ENCODE measurements around the gene RPS6KL1. TPM values are rescaled to one million over a fixed set of nuclear protein-coding genes. Genes with fewer than 3 reads are reported as not detected.

Gene RPS6KL1
- total RNA-seq, 1 experiment from 2014 or later = 18.8 TPM

DNA sequence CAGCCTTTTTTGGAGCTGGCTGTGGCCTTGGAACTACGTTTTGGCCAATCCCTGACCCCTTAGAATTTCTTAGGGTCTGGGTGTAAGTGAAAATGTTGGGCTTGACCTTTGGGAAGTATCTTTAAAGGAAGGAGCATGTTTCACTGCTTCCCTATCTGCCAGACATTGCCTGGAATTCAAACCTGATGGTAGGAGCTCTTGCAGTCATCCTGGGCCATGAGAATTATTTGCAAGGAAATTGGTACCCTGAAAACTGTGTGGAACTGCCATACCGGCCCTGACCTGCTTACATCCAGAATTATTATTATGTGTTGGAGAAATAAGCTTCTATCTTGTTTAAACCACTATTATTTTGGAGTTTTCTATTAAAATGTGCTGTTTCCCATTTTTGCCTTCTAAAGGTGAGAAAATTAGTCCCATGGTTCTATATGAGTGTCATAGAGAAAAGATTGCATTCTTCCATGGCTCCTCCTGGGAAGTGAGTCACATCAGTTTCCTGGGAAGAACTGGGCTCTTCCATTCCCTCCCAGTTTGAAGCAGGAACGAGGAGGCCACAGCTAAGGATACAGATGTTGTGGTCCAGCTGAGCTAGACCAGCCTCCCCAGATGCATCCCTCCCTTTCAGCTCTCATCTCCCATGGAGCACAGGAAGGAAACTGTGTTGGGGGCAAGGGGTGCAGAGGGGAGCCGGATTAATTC, 41.9 kb upstream of the RPS6KL1 start:
- no CpG with 5 or more reads among the region's 4 CpGs for WGBS (ENCODE audit: extremely low coverage, insufficient read length, low lambda C conversion rate)
- H3K14ac ChIP-seq (ENCODE audit: insufficient read depth, low read length) = no peak overlapping the region
- H2BK5ac ChIP-seq (ENCODE audit: insufficient read length, low read length) = no peak overlapping the region
- no peaks in the 10 kb centered on the region for H3K79me1 ChIP-seq (ENCODE audit: insufficient read depth, low read depth, low read length, poor library complexity, severe bottlenecking)
- H2BK20ac ChIP-seq (ENCODE audit: low read depth, low read length, poor library complexity, severe bottlenecking) = no peak overlapping the region
- no peaks in the 10 kb centered on the region for H3K23me2 ChIP-seq (ENCODE audit: insufficient read length, low read depth, low read length, poor library complexity, severe bottlenecking)
- H2BK15ac ChIP-seq (ENCODE audit: low read depth, low read length) = no peak overlapping the region
- no peak overlapping the region for H3K4ac ChIP-seq (ENCODE audit: low read depth, low read length)
- H3K18ac ChIP-seq (ENCODE audit: insufficient read length, low read depth, low read length) = no peak overlapping the region
- H3K9me3 ChIP-seq (ENCODE audit: control insufficient read depth, low read depth, low read length) = no peaks in the 10 kb centered on the region
- no peak overlapping the region for H3K56ac ChIP-seq (ENCODE audit: insufficient read length, low read depth, low read length)
- no peak overlapping the region for H3K27ac ChIP-seq (ENCODE audit: insufficient read length, low read depth, low read length)
- H3K9ac ChIP-seq (ENCODE audit: extremely low read depth, insufficient read length, low read length) = no peak overlapping the region
- DNase-seq = no peak
- Mint-ChIP-seq H3K27ac (no peak overlapping the region), H3K4me3 (no peak overlapping the region), H3K9me3 (no peaks in the 10 kb centered on the region), H3K36me3 (ENCODE audit: insufficient read depth in 1 of 3, low read depth in 3 of 3) (no peaks in the 10 kb centered on the region), H3K4me1 (peaks cover 6 to 11% of the 10 kb centered on the region in 2 experiments), H3K27me3 (ENCODE audit: low read depth) (no peaks in the 10 kb centered on the region; the same call in 1 of the 2 replicates)
- H3K23ac ChIP-seq (ENCODE audit: insufficient read length, low read depth, low read length) = no peak overlapping the region
- no peak overlapping the region for H2BK120ac ChIP-seq (ENCODE audit: low read depth, low read length, poor library complexity, severe bottlenecking)
- no peaks in the 10 kb centered on the region for H3K4me1 ChIP-seq (ENCODE audit: insufficient read depth, low read length)
- H4K91ac ChIP-seq (ENCODE audit: insufficient read length, low read depth, low read length) = no peak overlapping the region
- TF ChIP-seq, protein P1, sequence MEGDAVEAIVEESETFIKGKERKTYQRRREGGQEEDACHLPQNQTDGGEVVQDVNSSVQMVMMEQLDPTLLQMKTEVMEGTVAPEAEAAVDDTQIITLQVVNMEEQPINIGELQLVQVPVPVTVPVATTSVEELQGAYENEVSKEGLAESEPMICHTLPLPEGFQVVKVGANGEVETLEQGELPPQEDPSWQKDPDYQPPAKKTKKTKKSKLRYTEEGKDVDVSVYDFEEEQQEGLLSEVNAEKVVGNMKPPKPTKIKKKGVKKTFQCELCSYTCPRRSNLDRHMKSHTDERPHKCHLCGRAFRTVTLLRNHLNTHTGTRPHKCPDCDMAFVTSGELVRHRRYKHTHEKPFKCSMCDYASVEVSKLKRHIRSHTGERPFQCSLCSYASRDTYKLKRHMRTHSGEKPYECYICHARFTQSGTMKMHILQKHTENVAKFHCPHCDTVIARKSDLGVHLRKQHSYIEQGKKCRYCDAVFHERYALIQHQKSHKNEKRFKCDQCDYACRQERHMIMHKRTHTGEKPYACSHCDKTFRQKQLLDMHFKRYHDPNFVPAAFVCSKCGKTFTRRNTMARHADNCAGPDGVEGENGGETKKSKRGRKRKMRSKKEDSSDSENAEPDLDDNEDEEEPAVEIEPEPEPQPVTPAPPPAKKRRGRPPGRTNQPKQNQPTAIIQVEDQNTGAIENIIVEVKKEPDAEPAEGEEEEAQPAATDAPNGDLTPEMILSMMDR (conservative IDR thresholded peaks at IDR 0.05) = no peak
- H3K79me2 ChIP-seq (ENCODE audit: insufficient read depth, low read length) = no peaks in the 10 kb centered on the region
- no peak overlapping the region for H4K5ac ChIP-seq (ENCODE audit: insufficient read length, low read depth, low read length)
- no peaks in the 10 kb centered on the region for H4K20me1 ChIP-seq (ENCODE audit: control insufficient read depth, insufficient read depth, insufficient read length)
- H4K8ac ChIP-seq (replicated peaks; ENCODE audit: insufficient read length, low read depth, low read length) = no peak overlapping the region
- H2BK12ac ChIP-seq (ENCODE audit: insufficient read length, low read depth, low read length) = no peak overlapping the region
- H3K4me2 ChIP-seq (ENCODE audit: insufficient read depth, insufficient read length, low read length) = no peak overlapping the region
- H2AFZ ChIP-seq (ENCODE audit: low read length) = no peak overlapping the region
- no peaks in the 10 kb centered on the region for H3K27me3 ChIP-seq (ENCODE audit: insufficient read depth, low read length)
- H3T11ph ChIP-seq (ENCODE audit: low read length) = no peak overlapping the region
- no peak overlapping the region for H2AK5ac ChIP-seq (ENCODE audit: insufficient read length, low read length)
